PC-9 (cell line): ENCODE measurements around the gene LBH. TPM values are rescaled to one million over a fixed set of nuclear protein-coding genes. Genes with fewer than 3 reads are reported as not detected.

Source experiments
- BruUV-seq: library from RNA; stranded (reverse); fragments of 400-500 nt; replicated peaks from 2 replicates; lab custom pipeline; 2021; lab: Mats Ljungman, UMichigan
- CTCF ChIA-PET: fragments of 300-600 bp; sonication (Branson Sonifier 250); formaldehyde crosslinking; loops from one replicate; lab custom pipeline; 2022; ENCODE audit warnings: antibody characterized with exemption; lab: Charles Lee
- POLR2A ChIA-PET: fragments of 300-600 bp; sonication (Branson Sonifier 250); formaldehyde crosslinking; loops from one replicate; lab custom pipeline; 2022; ENCODE audit warnings: antibody characterized with exemption; ENCODE audit not compliant: unreplicated experiment; lab: Charles Lee
- DNase-seq, 2 experiments: peaks; one replicate each; pipeline versions ENCODE4 v3.0.0 to v3.0.0-alpha.2; 2015 to 2022; ENCODE audit warnings: mixed read lengths in 1 of 2
- H2AFZ ChIP-seq: fragments of 200-600 bp; sonication (generic); 2 replicates; pipeline ENCODE4 v1.8.1; 2017; ENCODE audit warnings: antibody characterized with exemption
- H3F3A ChIP-seq: fragments of 200-600 bp; sonication (generic); 2 replicates; pipeline ENCODE4 v1.8.1; 2017; ENCODE audit warnings: antibody characterized with exemption, mild to moderate bottlenecking, low read depth; ENCODE audit not compliant: insufficient read depth
- H3K27ac ChIP-seq: fragments of 200-600 bp; sonication (generic); 2 replicates; pipeline ENCODE4 v1.6.1; 2016; ENCODE audit warnings: mixed run types
- H3K27me3 ChIP-seq: fragments of 200-600 bp; sonication (generic); 2 replicates; pipeline ENCODE4 v1.6.1; 2016; ENCODE audit warnings: low read depth, mixed run types; ENCODE audit not compliant: insufficient read depth
- H3K36me3 ChIP-seq: fragments of 200-600 bp; sonication (generic); 2 replicates; pipeline ENCODE4 v1.6.1; 2016; ENCODE audit warnings: low read depth, mixed run types
- H3K4me1 ChIP-seq: fragments of 200-600 bp; sonication (generic); replicated peaks from 2 replicates; pipeline ENCODE4 v1.6.1; 2016; ENCODE audit warnings: mixed run types; ENCODE audit not compliant: insufficient read depth
- H3K4me2 ChIP-seq: fragments of 200-600 bp; sonication (generic); 2 replicates; pipeline ENCODE4 v1.6.1; 2017; ENCODE audit warnings: mixed run types
- H3K4me3 ChIP-seq: fragments of 200-600 bp; sonication (generic); 2 replicates; pipeline ENCODE4 v1.6.1; 2016; ENCODE audit warnings: mixed run types
- H3K79me2 ChIP-seq: fragments of 200-600 bp; sonication (generic); 2 replicates; pipeline ENCODE4 v1.6.1; 2017; ENCODE audit warnings: low read depth, mixed run types
- H3K9me2 ChIP-seq: fragments of 200-600 bp; sonication (generic); 2 replicates; pipeline ENCODE4 v1.8.1; 2017; ENCODE audit warnings: mild to moderate bottlenecking; ENCODE audit not compliant: insufficient read depth
- H3K9me3 ChIP-seq: fragments of 200-600 bp; sonication (generic); 2 replicates; pipeline ENCODE4 v1.8.1; 2016; ENCODE audit warnings: low read depth; ENCODE audit not compliant: insufficient read depth
- H4K20me1 ChIP-seq: fragments of 200-600 bp; sonication (generic); 2 replicates; pipeline ENCODE4 v1.8.1; 2017; ENCODE audit not compliant: insufficient read depth
- CTCF ChIP-seq: fragments of 200-600 bp; sonication (generic); conservative IDR thresholded peaks from 2 replicates; pipeline ENCODE4 v1.6.1; 2017; ENCODE audit warnings: mixed run types, antibody characterized with exemption, mild to moderate bottlenecking, moderate library complexity
- EZH2 ChIP-seq: fragments of 200-600 bp; sonication (generic); IDR thresholded peaks from 2 replicates; pipeline ENCODE4 v1.8.0; 2017; ENCODE audit warnings: antibody characterized with exemption, low read depth
- intact Hi-C: fragments of 100-400 bp; cut with micrococcal nuclease; formaldehyde crosslinking; loops from one replicate; pipeline ENCODE4 v1.10.0; 2022; ENCODE audit not compliant: unreplicated experiment
- total RNA-seq: library from RNA; stranded (reverse); gene quantifications from 2 replicates; pipeline ENCODE4 v1.2.3, GENCODE V29; 2021

LBH gene
- total RNA-seq, 1 experiment from 2014 or later = 30.6 TPM

DNA sequence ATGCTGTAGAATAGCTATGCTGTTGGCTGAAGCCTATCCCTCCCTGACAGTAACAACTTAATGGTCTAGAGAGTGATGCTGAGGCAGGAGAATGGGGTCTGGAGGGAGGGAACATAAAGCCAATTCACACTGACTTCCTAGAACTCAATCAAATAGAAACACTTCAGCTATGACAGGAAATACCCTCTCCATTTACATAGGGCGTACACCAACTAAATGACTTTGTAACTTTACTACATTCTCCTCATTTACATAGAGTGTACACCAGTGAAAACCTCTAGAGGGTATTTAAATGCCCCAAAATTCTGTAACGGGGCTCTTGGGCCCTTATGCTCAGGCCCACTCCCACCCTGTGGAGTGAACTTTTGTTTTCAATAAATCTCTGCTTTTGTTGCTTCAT lies 43.0 kb upstream of the LBH start:
- no peak overlapping the region for H2AFZ ChIP-seq
- no peak for DNase-seq
- H3K27ac ChIP-seq = no peak overlapping the region
- intact Hi-C loops = no loop called here
- no peaks in the 10 kb centered on the region for H3K79me2 ChIP-seq
- H3K4me2 ChIP-seq = no peak overlapping the region
- TF ChIP-seq EZH2 (no peak), CTCF (no peak)
- no peaks in the 10 kb centered on the region for H3F3A ChIP-seq
- ChIA-PET CTCF (no interaction called here), POLR2A (no interaction called here)
- no peak overlapping the region for H3K4me3 ChIP-seq
- H3K27me3 ChIP-seq = peaks cover 41% of the 10 kb centered on the region; the same call in 1 of the 2 replicates
- no peaks in the 10 kb centered on the region for H3K9me2 ChIP-seq
- no peaks in the 10 kb centered on the region for H3K36me3 ChIP-seq
- H3K4me1 ChIP-seq = no peaks in the 10 kb centered on the region
- H3K9me3 ChIP-seq = no peaks in the 10 kb centered on the region
- no TSS peak for BruUV-seq
- no peaks in the 10 kb centered on the region for H4K20me1 ChIP-seq

GRCh38 chr2:30190637-30191036 lies 40.7 kb upstream of the LBH start:
- H3K27me3 ChIP-seq = peaks cover 37% of the 10 kb centered on the region
- no TSS peak for BruUV-seq
- H3K36me3 ChIP-seq = no peaks in the 10 kb centered on the region
- H3K9me2 ChIP-seq = no peaks in the 10 kb centered on the region
- no peak for TF ChIP-seq EZH2
- no peak for TF ChIP-seq CTCF
- no peak overlapping the region for H3K4me3 ChIP-seq
- H3K9me3 ChIP-seq = no peaks in the 10 kb centered on the region
- intact Hi-C loops = no loop called here
- no peak overlapping the region for H3K27ac ChIP-seq
- H3F3A ChIP-seq = no peaks in the 10 kb centered on the region
- H3K4me1 ChIP-seq = no peaks in the 10 kb centered on the region
- H4K20me1 ChIP-seq = no peaks in the 10 kb centered on the region
- no peaks in the 10 kb centered on the region for H3K79me2 ChIP-seq
- ChIA-PET POLR2A (no interaction called here), CTCF (interaction anchor here (0.7 kb wide), 2 partner anchors 17 to 749 kb away, joined by 4 to 5 read pairs; no protein-coding TSS in a partner anchor)
- H2AFZ ChIP-seq = no peak overlapping the region
- no peak for DNase-seq
- no peak overlapping the region for H3K4me2 ChIP-seq

- Histone ChIP-seq H3K4me1 (no peaks in the 10 kb centered on the region), H3K79me2 (no peaks in the 10 kb centered on the region), H3F3A (no peaks in the 10 kb centered on the region), H3K4me2 (no peak overlapping the region), H3K4me3 (no peak overlapping the region), H3K36me3 (no peaks in the 10 kb centered on the region), H3K27me3 (peaks cover 32% of the 10 kb centered on the region), H3K27ac (no peak overlapping the region), H2AFZ (no peak overlapping the region), H3K9me2 (no peaks in the 10 kb centered on the region), H4K20me1 (no peaks in the 10 kb centered on the region), H3K9me3 (no peaks in the 10 kb centered on the region)
- no TSS peak for BruUV-seq
- no peak for TF ChIP-seq CTCF
- TF ChIP-seq EZH2 = no peak
- CTCF ChIA-PET = no interaction called here
- no peak for DNase-seq
- POLR2A ChIA-PET = no interaction called here
- intact Hi-C loops = no loop called here
Measured at GRCh38 chr2:30191107-30191506, 40.2 kb upstream of the LBH start.
